Activated CD8-positive, alpha-beta T cell treated with anti-CD3 and anti-CD28 coated beads for 36 hours (primary cell): ENCODE results near the gene PPFIBP2. TPM values are rescaled to one million over a fixed set of nuclear protein-coding genes. Genes with fewer than 3 reads are reported as not detected.

Source experiments
- ATAC-seq: fragments of 200-7000 bp; cut with Tn5 transposase; one replicate; pipeline ENCODE4 v1.10.0; 2021; ENCODE audit warnings: mild to moderate bottlenecking, moderate library complexity
- CTCF ChIA-PET: fragments of 350-600 bp; sonication (Branson Sonifier 250); formaldehyde crosslinking; loops from one replicate; lab custom pipeline; 2021; ENCODE audit warnings: antibody characterized with exemption; lab: Charles Lee
- POLR2A ChIA-PET: fragments of 350-600 bp; sonication (Branson Sonifier 250); formaldehyde crosslinking; loops from one replicate; lab custom pipeline; 2021; ENCODE audit warnings: antibody characterized with exemption; lab: Charles Lee
- DNase-seq: peaks from one replicate; pipeline ENCODE4 v3.0.0-alpha.2; 2020
- H3K27ac Mint-ChIP-seq: one replicate; pipeline ENCODE4 v1.8.0; 2021; ENCODE audit warnings: mild to moderate bottlenecking, mixed read lengths
- H3K27me3 Mint-ChIP-seq: one replicate; pipeline ENCODE4 v1.8.0; 2021; ENCODE audit warnings: mixed read lengths
- H3K36me3 Mint-ChIP-seq: one replicate; pipeline ENCODE4 v1.8.0; 2021; ENCODE audit warnings: low read depth, mixed read lengths
- H3K4me1 Mint-ChIP-seq: one replicate; pipeline ENCODE4 v1.8.0; 2021; ENCODE audit warnings: low read depth, mixed read lengths
- H3K4me3 Mint-ChIP-seq: one replicate; pipeline ENCODE4 v1.8.0; 2021; ENCODE audit warnings: mild to moderate bottlenecking, moderate library complexity, mixed read lengths
- H3K9me3 Mint-ChIP-seq: one replicate; pipeline ENCODE4 v1.8.0; 2021; ENCODE audit warnings: mixed read lengths
- CTCF ChIP-seq: fragments of 200-600 bp; IDR thresholded peaks from one replicate; pipeline ENCODE4 v1.8.0; 2022; ENCODE audit warnings: antibody characterized with exemption, mild to moderate bottlenecking
- intact Hi-C: fragments of 100-400 bp; cut with micrococcal nuclease; formaldehyde crosslinking; loops from one replicate; pipeline ENCODE4 v1.10.0; 2022
- total RNA-seq, 2 experiments: library from RNA; stranded (reverse); gene quantifications; one replicate each; pipeline ENCODE4 v1.2.3, GENCODE V29; 2021

Gene PPFIBP2
- total RNA-seq, 2 experiments from 2014 or later = 13.3 to 14.2 TPM

- no peak for DNase-seq
- Mint-ChIP-seq H3K4me1 (peaks cover 29% of the 10 kb centered on the region), H3K4me3 (no peak overlapping the region), H3K27ac (no peak overlapping the region), H3K27me3 (no peaks in the 10 kb centered on the region), H3K36me3 (no peaks in the 10 kb centered on the region), H3K9me3 (no peaks in the 10 kb centered on the region)
- POLR2A ChIA-PET = interaction anchor here (1.2 kb wide), 1 partner anchor 9 kb away, joined by 4 read pairs; no protein-coding TSS in a partner anchor
- CTCF ChIA-PET = interaction anchor here (1.7 to 1.8 kb wide), 2 partner anchors 10 to 12 kb away, joined by 5 to 11 read pairs; no protein-coding TSS in a partner anchor
- no peak for ATAC-seq
- intact Hi-C loops = no loop called here
- no peak for TF ChIP-seq CTCF
Observed at GRCh38 chr11:7522546-7522945, 8.7 kb downstream of the PPFIBP2 start.

GRCh38 chr11:7523416-7524210, 9.8 kb downstream of the PPFIBP2 start:
- CTCF ChIA-PET = no interaction called here
- POLR2A ChIA-PET = no interaction called here
- no peaks in the 10 kb centered on the region for H3K36me3 Mint-ChIP-seq
- no peak for TF ChIP-seq CTCF
- DNase-seq (no peak), ATAC-seq (no peak)
- H3K27ac Mint-ChIP-seq = no peak overlapping the region
- no peaks in the 10 kb centered on the region for H3K9me3 Mint-ChIP-seq
- intact Hi-C loops = no loop called here
- H3K27me3 Mint-ChIP-seq = no peaks in the 10 kb centered on the region
- H3K4me1 Mint-ChIP-seq = peaks cover 39% of the 10 kb centered on the region
- H3K4me3 Mint-ChIP-seq = no peak overlapping the region

GRCh38 chr11:7524462-7525235, 10.8 kb downstream of the PPFIBP2 start:
- intact Hi-C loops = no loop called here
- Mint-ChIP-seq H3K9me3 (no peaks in the 10 kb centered on the region), H3K36me3 (no peaks in the 10 kb centered on the region), H3K27ac (no peak overlapping the region), H3K27me3 (no peaks in the 10 kb centered on the region), H3K4me1 (peaks cover 46% of the 10 kb centered on the region), H3K4me3 (no peak overlapping the region)
- ChIA-PET CTCF (interaction anchor here (0.9 to 1.0 kb wide), 2 partner anchors 11 to 12 kb away, joined by 3 read pairs; partner anchors contain the start of gene PPFIBP2), POLR2A (no interaction called here)
- ATAC-seq = no peak
- no peak for TF ChIP-seq CTCF
- no peak for DNase-seq

- DNase-seq (no peak), ATAC-seq (no peak)
- Mint-ChIP-seq H3K4me3 (no peak overlapping the region), H3K4me1 (peaks cover 46% of the 10 kb centered on the region), H3K9me3 (no peaks in the 10 kb centered on the region), H3K27me3 (no peaks in the 10 kb centered on the region), H3K36me3 (no peaks in the 10 kb centered on the region), H3K27ac (no peak overlapping the region)
- intact Hi-C loops = no loop called here
- POLR2A ChIA-PET = no interaction called here
- CTCF ChIA-PET = interaction anchor here (0.9 to 1.3 kb wide), 3 partner anchors 12 to 13 kb away, joined by 3 to 4 read pairs (median 3); partner anchors contain the start of gene PPFIBP2
- TF ChIP-seq CTCF = no peak
Observed at GRCh38 chr11:7525424-7525823, 11.6 kb downstream of the PPFIBP2 start.
